ENCODE results near the gene ETV6.

ETV6 gene

DNA sequence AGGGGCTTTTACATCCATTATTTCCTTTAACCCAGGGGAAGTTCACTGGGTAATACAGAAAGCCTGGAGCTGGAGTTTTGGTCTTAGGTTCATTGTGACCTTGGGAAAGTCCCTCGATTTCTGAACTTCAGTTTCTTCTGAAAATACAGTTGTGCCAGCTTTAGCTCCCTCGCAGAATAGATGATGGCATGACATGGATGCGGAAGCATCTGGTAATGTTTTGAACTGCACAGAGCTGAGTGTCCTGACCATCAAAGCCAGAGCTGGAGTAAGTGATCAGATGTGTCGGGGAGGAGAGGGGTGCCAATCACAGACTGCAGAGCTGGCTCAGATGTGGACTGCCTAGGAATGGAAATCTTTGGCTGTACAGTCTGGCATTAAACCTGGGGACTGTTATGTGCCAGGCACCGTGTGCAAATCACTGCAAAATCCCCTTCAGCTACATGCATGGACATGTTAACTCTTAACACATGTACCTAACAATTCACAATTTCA is 180.9 kb downstream of the ETV6 start:
- TF ChIP-seq, protein P1, sequence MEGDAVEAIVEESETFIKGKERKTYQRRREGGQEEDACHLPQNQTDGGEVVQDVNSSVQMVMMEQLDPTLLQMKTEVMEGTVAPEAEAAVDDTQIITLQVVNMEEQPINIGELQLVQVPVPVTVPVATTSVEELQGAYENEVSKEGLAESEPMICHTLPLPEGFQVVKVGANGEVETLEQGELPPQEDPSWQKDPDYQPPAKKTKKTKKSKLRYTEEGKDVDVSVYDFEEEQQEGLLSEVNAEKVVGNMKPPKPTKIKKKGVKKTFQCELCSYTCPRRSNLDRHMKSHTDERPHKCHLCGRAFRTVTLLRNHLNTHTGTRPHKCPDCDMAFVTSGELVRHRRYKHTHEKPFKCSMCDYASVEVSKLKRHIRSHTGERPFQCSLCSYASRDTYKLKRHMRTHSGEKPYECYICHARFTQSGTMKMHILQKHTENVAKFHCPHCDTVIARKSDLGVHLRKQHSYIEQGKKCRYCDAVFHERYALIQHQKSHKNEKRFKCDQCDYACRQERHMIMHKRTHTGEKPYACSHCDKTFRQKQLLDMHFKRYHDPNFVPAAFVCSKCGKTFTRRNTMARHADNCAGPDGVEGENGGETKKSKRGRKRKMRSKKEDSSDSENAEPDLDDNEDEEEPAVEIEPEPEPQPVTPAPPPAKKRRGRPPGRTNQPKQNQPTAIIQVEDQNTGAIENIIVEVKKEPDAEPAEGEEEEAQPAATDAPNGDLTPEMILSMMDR (IDR thresholded peaks at IDR 0.05) = no peak
- no peaks in the 10 kb centered on the region for H3K36me3 Mint-ChIP-seq (ENCODE audit: low read depth)
- no peaks in the 10 kb centered on the region for H3K9me3 Mint-ChIP-seq
- no peak for DNase-seq
- no peaks in the 10 kb centered on the region for H3K27me3 Mint-ChIP-seq (ENCODE audit: low read depth, poor library complexity)
- no peak overlapping the region for H3K4me3 Mint-ChIP-seq
- no peak overlapping the region for H3K27ac Mint-ChIP-seq
- H3K4me1 Mint-ChIP-seq = peaks cover 2% of the 10 kb centered on the region

DNA sequence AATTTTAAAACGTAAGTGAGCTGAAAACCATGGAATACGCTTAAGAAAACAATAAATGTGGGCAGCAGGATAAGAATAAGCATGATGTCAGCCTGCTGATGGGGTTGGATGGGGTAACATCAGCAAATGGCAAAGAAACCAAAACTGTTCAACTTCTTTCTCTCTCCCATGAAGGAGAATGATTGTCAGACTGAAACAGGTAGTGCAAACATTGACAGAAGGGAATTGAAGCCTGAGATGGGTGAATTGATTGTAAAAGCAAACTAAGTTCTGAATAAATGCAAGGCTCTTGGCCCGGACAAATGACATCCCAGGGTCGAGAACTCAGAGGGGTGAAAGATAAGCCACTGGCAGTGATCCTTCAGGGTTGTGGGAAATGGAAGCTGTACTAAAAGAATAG is 182.6 kb downstream of the ETV6 start:
- TF ChIP-seq, protein P1 (IDR thresholded peaks at IDR 0.05) = no peak
- Mint-ChIP-seq H3K27ac (no peak overlapping the region), H3K9me3 (no peaks in the 10 kb centered on the region), H3K4me1 (peaks cover 10% of the 10 kb centered on the region), H3K4me3 (no peak overlapping the region), H3K27me3 (ENCODE audit: low read depth, poor library complexity) (no peaks in the 10 kb centered on the region), H3K36me3 (ENCODE audit: low read depth) (no peaks in the 10 kb centered on the region)
- DNase-seq = no peak

DNA sequence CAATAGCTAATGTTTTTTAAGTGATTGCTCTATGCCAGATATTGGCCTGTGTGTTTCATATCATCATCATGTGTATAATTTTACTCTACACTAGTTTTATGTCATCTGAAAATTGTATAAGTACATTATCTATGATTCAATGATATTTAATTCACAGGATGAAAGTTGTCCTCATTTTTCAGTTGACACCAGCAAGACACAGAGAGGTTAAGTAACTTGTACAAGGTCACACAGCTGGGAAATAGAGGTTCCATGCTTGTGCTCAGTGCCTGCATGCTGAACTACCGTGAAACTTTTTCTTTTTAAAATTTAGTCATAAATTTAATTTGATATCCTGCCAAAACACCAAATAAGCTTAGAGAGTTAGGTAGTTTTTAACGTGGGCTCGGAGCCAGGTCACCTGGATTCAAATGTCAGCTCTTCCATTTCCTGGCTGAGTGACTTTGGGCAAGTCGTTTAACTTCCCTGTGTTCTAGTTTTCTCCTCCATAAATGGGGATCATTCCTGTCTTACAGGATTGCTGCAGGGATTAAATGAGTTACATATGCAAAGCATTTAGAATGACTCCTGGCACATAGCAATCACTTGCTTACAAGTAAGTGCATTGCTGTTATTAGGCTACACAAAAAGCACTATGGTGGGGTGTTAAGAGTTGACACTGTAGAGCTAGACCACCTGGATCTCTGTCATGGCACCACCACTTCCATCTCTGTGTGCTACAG is 183.9 kb downstream of the ETV6 start:
- TF ChIP-seq, protein P1 (IDR thresholded peaks at IDR 0.05) = no peak
- H3K27me3 Mint-ChIP-seq (ENCODE audit: low read depth, poor library complexity) = no peaks in the 10 kb centered on the region
- no peak for DNase-seq
- no peak overlapping the region for H3K4me3 Mint-ChIP-seq
- H3K9me3 Mint-ChIP-seq = no peaks in the 10 kb centered on the region
- no peak overlapping the region for H3K27ac Mint-ChIP-seq
- H3K4me1 Mint-ChIP-seq = peaks cover 10% of the 10 kb centered on the region
- no peaks in the 10 kb centered on the region for H3K36me3 Mint-ChIP-seq (ENCODE audit: low read depth)

DNA sequence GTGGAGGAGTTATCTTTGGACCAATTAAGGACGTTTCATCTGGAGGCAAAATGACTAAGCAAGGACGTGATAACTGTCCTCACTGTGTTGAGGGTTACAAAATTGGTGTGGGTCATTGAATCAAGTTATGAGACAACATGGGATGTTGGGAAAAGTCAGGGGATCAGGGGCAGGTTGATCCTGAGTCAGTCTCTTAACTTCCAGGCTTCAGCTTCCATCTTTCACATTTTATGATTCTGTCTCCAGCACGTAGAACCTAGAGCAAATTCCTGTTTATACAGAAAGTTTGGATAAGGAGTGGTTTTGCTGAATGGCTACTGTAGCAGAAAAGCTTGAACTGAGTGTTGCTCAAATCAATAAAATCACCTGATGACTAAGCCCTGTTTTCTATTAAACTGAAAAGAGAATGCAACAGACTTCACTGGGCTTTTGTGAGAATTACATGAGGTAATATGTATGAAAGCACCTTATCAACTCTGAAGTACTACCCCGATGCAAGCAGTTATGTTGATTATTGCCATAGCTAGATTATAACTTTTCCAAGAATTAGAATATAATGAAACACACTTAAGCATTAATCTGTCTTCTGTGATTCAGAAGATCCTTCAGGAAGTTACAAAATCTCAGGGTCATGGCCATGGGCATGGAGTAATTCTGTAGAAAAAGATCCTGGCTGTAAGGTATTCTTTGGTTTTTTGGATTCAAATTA is 184.8 kb downstream of the ETV6 start:
- TF ChIP-seq, protein P1 (IDR thresholded peaks at IDR 0.05) = no peak
- Mint-ChIP-seq H3K36me3 (ENCODE audit: low read depth) (peaks cover 8% of the 10 kb centered on the region), H3K27ac (peak overlapping the region; percentile 38), H3K27me3 (ENCODE audit: low read depth, poor library complexity) (no peaks in the 10 kb centered on the region), H3K4me3 (no peak overlapping the region), H3K9me3 (no peaks in the 10 kb centered on the region), H3K4me1 (peaks cover 10% of the 10 kb centered on the region)
- no peak for DNase-seq

DNA sequence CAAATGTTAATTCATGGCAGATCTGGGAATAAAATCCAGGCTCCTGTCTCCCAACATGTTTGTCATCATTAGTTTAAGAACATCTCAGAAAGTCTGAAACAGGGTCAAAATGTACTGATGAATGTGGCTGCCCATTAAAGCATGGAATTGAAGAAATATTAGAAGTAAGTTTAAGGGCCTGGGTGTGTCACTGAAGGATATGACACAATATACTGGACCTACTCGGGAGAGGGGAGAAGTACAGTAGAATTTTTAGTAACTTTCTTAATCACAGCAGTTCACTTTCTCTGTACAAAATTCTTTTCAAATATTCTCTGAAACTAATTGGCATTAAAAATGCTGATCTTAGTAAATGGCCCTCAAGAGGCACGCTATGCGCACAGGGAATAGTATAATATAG is 185.5 kb downstream of the ETV6 start:
- H3K4me1 Mint-ChIP-seq = peaks cover 10% of the 10 kb centered on the region
- H3K27me3 Mint-ChIP-seq (ENCODE audit: low read depth, poor library complexity) = no peaks in the 10 kb centered on the region
- TF ChIP-seq, protein P1 (IDR thresholded peaks at IDR 0.05) = no peak
- no peak overlapping the region for H3K27ac Mint-ChIP-seq
- no peak overlapping the region for H3K4me3 Mint-ChIP-seq
- peaks cover 14% of the 10 kb centered on the region for H3K36me3 Mint-ChIP-seq (ENCODE audit: low read depth)
- H3K9me3 Mint-ChIP-seq = no peaks in the 10 kb centered on the region
- DNase-seq = no peak
